Stimulated activated CD4-positive, alpha-beta T cell treated with anti-CD3 and anti-CD28 coated beads, Interleukin-4, amount 100 ng/mL, for 4 hours (primary cell): ENCODE data around the gene KDSR.

Source experiments
- DNase-seq, 2 experiments: peaks; one replicate each; pipeline ENCODE4 v3.0.0-alpha.2; 2020

The KDSR gene

DNA sequence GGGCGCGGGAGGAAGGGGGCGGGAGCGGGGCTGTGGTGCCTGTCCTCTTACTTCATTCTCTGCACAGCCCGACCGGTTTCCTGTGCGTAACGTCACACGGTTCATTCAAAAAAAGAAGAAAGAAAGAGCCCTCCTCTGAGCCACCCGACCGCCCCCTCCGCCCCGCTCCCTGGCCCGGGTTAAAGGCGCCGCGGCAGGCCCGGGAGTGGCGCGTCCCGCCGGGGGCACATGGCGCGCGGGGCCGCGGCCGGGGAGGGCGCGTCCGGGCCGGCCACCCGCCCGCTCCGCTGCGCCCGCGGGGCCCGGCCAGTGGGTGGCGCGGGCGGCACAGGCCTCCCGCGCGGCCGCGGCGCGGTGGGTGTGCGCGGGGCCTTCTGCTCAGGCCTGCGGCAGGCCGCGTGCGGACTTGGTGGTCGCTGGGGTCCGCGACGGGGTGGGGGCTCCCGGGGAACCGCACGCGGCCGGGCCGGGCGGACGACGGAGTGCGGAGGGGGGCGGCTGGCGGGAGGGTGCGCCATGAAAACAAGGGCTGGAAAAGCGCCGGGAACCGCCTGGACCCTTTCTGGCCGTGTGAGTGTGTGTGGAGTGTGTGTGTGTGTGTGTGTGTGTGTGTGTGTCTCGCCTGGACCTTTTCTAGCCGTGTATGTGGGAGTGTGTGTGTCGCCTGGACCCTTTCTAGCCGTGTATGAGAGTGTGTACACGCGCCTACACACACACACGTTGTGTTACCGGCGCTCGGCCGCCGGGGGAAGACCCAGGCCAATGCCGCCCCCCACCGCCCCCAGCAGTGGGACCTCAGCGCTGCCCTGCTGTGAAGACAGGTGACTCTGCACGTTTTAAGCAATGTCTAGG, 46.7 kb downstream of the KDSR start:
- peak; percentile 80 to 89 for DNase-seq

DNA sequence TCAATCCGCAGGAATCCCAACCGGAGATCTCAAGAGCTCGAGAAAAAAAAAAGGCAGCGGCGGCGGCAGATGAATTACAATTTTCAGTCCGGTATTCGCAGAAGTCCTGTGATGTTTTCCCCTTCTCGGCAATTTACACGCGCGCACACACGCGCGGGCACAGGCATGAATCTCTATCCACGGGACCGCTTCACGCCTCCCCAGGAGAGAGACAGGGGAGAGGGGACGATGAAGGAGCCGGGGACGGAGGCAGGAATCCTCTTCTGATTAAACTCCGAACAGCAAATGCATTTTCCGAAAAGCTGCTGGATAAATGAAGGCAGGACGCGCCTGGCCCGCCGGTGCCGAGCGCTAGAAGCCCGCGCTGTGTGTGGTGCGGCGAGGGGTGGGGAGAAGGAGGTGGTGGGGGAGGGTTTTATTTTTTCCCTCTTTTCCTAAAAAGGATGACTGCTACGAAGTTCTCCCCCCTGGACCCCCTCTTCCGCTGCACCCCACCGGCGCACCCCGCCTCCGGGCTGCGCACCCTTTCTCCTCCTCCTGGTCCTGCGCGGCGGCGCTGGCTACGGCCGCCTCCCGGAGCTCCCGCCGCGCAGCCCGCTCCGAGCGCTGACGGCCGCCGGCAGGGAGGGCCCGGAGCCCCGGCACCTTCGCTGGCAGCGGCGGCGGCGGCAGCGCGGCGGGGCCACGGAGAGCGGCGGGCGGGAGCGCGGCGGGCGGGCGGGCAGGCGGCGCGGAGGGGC, 47.5 kb downstream of the KDSR start, which contains the start of gene BCL2:
TSS of gene BCL2 (minus strand) at position 387 of the 740 bp plus-strand sequence.
- DNase-seq = no peak

DNA sequence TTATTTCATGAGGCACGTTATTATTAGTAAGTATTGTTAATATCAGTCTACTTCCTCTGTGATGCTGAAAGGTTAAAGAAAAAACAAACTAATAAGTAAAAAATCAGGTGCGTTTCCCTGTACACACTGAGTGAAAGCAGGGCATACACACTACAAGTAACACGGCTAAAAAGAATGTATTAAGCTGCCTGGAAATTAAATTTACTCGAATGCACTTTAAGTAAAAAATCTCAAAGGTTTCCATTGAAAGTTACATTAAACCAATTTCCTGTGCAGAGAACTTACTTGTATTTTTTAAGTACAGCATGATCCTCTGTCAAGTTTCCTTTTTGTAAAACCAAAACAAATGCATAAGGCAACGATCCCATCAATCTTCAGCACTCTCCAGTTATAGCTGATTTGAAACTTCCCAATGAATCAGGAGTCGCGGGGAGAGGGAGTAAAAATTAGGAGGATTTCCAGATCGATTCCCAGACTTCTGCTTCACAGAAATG, 48.1 kb downstream of the KDSR start:
- DNase-seq = no peak

DNA sequence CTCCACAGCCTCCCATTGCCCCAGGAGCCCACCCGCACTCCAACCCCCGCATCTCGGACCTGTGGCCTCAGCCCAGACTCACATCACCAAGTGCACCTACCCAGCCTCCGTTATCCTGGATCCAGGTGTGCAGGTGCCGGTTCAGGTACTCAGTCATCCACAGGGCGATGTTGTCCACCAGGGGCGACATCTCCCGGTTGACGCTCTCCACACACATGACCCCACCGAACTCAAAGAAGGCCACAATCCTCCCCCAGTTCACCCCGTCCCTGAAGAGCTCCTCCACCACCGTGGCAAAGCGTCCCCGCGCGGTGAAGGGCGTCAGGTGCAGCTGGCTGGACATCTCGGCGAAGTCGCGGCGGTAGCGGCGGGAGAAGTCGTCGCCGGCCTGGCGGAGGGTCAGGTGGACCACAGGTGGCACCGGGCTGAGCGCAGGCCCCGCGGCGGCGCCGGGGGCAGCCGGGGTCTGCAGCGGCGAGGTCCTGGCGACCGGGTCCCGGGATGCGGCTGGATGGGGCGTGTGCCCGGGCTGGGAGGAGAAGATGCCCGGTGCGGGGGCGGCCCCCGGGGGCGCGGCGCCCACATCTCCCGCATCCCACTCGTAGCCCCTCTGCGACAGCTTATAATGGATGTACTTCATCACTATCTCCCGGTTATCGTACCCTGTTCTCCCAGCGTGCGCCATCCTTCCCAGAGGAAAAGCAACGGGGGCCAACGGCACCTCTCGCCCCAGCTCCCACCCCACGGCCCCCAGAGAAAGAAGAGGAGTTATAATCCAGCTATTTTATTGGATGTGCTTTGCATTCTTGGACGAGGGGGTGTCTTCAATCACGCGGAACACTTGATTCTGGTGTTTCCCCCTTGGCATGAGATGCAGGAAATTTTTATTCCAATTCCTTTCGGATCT, 48.8 kb downstream of the KDSR start:
- peak; percentile 74 to 78 for DNase-seq

DNA sequence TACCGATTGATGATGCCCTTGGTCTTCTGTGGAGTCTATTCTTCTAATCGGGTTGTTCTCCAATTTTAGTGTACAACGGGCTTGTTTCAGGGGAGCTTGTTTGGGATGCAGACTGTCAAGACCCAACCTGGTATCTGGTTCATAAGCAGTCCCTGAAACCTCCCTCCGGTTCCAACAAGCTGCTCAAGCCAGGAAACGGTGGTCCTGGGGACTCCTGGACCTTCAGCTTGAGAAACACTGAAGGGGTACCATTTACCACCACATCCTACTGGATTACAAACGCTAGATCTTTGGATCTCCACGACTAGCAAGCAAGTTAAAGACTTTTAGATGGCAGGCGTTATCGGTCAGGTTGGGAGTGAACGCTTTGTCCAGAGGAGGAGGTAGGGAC, 49.5 kb downstream of the KDSR start:
- no peak for DNase-seq

DNA sequence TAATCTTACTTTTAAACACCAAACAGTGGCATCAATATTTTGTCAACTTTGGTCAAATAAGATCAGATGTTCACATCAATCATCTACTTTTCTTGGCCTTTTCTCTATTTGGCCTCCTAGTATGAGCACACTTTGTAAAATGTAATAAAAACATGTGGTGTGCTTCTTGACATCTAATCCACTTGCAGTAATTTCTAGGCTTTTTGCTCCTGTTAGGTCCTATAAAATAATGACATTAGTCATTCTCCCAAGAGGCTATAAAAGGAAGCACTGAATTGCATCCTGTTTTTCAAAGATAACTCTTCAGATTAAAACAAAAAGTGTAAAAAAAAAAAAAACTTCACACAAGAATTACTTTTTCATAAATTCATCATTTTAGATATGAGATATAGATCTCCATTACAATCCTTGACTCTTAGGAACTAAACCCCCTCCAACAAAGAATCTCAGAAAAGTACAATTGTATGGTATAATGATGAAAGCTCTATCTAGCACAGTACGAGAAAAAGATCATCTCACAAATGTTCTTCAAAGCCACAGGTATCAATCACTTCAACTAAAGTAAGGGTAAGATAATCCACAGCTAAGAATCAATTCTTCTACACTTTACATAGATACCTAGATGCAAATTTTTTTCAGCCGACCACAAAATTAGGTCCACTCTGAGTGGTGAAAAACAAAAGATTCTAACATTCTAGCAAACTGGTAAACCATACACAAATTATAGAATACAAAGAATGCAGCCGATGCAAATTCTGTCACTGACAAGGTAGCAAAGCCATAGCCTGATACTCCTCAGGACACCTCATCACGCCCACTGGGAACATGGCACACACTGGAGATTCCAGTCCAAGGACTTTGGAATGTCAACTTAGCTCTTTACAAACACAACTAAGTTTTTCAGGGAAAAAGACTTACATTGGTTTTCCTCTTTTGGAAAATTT, 50.1 kb downstream of the KDSR start:
- DNase-seq = no peak

DNA sequence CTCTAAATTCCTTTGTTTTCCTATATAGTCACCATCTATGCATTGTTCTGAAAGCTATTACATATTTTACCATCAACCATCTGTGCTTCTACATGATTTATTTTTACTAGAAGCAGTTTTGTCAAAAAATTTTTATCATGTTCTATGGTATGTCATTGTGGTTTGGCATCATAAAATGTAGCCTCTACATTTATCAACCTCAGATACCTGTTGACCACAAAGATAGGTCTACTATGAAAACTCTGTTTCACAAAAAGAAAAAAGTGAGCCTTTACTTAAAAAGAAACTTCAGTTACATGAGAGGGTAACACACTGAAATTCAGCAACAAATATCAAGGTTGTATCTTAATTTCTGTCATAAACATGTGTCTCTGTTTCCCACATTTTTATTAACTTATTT, 51.1 kb downstream of the KDSR start:
- no peak for DNase-seq

DNA sequence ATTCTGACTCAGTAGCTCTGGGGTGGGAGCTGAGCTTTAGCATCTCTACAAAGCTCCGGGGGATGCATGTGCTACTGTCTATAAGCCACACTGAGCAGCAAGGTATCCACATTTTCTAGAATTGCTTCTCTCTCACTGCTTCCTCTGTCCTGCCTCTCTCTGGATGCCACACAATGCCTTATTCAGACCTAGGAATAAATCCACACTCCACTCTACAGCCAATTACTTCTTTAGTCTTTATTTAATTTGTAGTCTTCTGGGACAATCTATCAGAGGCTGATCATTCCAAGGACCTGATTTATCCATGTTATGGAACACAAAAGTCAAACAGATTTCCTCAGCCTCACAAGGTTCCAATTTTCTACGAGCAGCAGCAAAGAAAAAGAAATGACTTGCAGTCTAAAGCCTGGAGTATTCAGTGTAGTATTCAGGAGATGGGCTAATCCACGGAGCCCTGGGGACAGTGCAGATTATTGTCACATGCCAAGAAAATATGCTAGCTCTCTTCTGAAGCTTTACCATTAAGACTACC, 51.8 kb downstream of the KDSR start:
- no peak for DNase-seq

DNA sequence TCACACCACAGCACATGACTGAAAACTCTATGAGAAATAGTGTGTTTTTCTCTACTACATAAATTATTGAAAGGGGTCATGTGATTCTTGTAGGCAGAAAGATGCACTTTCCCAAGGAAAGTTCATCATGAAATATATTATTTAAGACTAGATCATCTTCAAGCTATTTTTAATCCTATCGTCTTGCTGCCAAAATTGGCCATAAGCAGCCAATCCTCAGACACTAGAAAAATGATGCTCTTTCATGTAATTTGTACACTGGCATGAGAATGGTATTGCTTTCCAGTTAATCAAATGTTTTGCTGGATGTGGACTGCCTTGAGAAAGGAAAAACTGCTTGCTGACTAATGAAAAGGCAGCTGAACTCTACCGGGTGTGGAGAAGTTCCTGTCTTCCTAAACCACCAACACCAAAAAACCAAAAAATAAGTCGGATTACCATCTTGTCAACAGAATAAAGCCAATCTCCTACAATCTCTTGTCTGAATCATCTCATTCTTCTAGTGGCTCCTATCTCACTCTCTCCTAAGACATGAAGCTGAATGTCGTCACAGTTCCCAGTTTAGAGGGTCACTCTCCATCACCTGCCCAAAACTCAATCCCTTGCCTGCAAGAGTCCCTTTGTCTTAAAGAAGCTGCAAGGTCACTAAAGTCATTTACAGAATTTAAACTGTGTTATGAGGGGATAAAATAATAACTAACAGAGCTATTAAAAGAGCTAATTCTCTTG, 52.8 kb downstream of the KDSR start:
- no peak for DNase-seq

DNA sequence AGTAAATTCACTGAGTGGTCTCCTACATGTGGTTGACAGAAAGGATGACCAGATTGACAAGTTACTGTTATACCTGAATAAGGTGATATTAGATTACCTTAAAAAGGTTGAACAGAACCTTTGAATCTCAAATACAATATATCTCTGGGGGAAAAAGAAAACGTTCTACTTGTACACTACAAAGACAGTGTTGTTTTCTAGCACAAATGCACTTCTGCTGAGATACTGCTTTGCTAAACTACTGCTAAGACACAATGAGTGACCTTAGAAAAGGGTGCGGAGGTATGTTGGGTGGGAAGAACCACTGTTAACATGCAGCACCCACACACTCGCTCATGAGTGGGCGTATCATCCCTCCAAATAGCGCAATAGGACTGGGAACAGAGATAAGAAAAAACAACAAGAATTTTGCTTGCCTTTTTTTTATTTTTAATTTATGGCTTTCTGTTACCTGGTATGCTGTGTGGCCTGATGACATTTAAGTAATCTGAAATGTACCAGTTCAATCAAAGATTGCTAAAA, 53.5 kb downstream of the KDSR start:
- DNase-seq = no peak

DNA sequence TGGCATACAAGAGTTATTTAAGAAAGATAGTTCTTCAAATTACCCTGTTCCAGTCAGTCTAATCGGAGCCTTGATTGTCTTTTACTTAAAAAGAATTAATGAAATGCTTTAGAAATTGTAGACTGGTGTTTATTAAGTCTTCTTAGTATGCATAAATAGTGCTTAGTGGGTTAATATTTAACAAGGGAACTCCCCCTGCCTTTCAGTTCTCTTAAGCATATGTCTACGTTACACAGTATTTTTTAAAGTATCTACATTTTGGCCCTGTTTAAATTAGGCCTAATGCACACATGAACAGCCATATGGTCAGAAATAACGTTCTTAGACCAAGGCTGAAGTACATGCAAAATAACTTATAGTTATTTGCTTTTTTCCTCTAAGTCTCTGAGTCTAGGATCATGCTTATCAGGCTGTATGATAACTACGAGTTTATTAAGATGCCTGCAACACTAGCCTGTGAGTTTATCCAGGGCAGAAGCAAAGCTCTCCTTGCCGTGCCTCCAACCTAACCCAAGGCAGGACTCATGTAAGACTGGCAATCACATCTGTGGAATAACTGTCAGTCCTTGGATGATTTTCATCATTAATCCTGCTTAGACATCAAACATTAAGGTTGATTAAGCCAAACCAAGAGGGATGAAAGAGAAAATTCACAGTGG, 54.1 kb downstream of the KDSR start:
- no peak for DNase-seq

DNA sequence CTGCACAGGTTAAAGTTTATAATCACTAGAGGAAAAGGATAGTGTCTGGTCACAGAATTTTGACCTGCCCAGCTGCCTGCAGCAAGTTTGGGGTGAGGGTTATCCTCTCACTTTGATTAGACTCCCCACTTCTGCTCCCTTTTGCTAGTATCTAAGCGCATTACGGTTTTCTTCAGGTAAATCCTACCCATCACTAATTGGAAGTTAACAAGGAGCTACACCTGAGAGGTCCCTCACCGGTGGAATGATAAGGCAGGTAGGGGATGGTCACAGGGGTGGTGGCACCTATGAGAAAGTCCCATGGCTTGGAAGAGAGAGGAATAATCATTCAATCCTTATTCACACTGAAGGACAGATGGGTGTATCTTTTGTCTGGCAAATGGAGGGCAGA, 55.0 kb downstream of the KDSR start:
- no peak for DNase-seq

DNA sequence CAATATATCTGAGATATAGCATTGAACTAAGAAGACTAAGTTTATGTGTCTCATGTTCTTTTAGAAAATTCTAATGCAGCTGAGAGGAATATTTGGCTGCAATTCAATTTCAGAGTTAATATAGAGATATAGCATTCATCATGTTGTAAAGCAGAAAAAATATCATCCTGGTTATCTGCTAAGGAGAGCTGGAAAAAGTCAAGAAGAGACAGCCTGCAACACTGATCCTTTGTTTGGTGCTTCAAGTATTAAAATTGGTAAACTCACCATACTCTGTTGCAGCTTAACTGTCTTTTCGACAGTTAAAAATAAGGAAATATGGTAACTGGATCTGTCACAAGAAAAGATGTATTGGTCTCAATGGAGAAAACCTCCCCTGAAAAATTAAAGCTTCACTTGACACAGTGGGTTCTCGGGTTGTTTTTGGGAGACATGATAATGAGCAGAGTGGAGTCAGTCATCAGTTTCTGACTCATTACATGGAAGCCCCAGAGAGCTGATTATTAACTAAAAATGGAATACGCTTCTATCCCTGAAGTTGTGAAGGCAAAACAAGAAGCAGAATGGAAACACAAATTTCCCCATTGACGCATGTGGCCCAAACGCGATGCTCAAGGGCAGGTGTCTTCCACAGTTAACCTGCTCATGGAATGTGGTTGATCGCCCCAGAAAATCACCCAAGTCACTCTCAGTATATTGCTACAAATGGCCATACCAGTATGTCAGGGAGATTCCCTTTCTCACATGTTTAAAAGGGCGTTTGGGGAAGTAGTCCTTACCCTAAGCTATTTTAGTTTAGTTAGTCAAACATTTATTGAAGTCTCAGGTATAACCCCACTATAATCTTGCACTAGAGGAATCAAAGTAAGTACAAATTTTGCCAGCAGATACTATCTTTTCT, 55.6 kb downstream of the KDSR start:
- no peak for DNase-seq

DNA sequence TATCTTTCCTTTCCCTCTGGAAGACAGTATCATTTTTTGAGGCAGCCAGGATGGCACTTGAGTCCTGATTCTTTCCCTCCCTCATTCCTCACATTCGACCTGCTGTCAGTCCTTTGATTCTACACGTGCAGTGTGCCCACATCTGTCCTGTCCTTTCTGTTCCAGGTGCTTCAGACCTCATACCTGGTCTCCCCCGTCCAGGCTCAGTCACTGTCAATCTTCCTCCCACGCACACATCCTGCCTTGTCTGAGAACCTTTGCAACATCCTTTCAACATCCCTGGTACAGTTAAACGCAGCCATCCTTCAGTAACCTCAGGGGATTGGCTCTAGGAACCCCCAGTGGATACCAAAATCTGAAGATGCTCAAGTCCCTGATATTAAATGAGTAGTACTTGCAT, 57.6 kb downstream of the KDSR start:
- peak; percentile 26 to 54 for DNase-seq

DNA sequence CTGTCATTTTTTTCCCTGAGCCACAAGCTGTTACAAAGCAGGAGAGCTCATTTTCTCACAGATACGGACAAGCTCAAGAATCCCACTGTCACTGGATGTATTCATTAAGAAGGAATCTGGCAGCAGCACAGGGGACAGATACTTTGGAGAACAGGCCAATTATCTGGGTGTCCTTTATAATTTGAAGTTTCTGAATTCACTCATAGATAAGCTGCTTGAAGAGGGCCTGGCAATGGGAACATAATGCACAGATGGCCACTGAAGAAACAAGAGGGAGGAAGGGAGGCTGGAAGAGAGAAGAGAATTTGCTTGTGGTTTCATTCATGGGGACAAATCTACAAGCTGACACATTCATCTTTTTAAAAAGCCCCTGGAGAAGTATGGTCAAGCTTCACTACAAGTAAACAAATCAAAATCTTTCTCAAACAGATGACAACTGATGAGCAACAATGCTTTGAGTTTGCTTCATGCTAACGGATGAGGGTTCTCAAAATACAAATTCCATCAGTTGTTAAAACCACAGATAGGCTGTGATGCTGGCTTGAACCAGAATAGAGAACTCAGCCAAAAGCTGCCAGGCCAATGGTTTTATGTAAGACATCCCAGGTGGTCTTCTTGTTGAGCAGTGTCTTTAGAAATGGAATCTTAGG, 59.3 kb downstream of the KDSR start:
- DNase-seq = no peak

DNA sequence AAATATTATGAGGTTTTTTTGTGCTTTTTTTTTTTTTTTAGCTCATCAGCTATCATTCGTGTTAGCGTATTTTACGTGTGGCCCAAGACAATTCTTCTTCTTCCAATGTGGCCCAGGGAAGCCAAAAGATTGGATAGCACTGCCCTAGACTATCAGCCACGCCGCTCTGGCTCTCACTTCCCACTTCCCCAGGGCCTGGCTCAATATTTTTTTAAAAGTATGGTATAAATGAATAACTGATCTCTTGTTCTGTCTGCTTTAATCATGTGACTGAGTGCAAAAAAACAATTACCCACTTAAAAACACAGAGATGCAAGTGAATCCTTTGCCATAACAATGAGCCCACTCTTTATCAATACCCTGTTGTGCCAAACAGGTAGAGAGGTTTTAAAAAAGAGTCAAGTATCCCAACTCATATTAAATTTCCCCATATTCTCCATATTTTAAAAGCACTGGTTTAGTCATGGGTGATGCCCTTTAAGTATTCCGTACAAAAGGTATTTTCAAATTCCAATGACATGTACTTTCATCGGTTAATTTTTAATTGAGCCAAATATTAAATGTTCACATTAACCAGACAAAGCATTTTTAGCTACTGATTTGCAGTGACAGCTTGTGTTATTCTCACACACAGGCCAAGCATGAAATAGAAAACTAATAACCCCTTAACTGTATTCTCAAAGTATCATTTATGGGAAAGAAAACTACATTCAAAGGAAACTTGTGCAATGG, 60.0 kb downstream of the KDSR start:
- DNase-seq = no peak

DNA sequence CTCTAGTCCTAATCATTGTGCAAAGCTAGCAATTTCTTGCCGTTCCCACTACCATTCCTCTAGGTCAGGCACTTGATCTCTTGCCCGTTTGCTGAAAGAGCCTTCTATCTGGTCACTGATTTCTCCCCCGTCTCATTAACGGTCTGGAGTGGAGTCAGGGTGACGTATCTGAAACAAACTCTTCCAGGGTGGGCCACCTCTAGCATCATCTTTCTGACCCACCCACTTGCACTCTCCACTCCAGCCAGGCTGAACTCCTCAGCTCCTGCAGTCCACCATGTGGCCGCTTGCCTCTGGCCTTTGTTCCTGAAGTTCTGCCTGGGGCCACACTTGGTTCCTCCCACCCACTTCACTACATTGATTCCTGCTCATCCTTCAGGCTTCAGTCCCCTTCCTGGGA, 60.8 kb downstream of the KDSR start:
- no peak for DNase-seq

DNA sequence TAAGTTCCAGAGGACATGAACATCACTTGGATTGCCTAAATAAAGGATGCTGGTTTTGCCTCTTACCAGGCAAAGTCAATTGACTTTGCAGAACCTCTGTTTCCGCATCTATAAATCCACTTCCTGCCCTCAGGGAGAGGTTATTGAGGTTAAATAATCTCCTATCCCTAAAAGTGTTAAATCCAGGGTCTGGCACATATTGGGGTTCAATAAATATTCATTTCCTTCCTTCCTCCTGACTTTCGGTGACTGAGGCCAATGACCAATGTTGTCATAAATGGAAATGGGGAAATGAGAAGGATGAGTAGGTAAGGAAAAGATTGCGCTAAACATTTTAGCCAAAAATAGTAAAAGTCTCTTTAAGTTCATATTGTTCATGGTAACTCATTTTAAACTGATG, 63.5 kb downstream of the KDSR start:
- DNase-seq = no peak
